K562 (cell line): ENCODE results near the gene FKBP2. TPM values are rescaled to one million over a fixed set of nuclear protein-coding genes. Genes with fewer than 3 reads are reported as not detected.

Experiments
- ATAC-seq: fragments of 200-7000 bp; cut with Tn5 transposase; 3 replicates; pipeline ENCODE4 v1.9.1; 2020; ENCODE audit warnings: moderate library complexity
- BruUV-seq: library from RNA; stranded (reverse); fragments of 400-500 nt; replicated peaks from 2 replicates; lab custom pipeline; 2021; lab: Mats Ljungman, UMichigan
- CTCF ChIA-PET: fragments of 300-600 bp; formaldehyde crosslinking; extraction: SDS; loops from one replicate; lab custom pipeline; 2021; ENCODE audit warnings: low intra/inter-chr PET ratio; lab: Yijun Ruan, JAX
- POLR2A ChIA-PET: fragments of 300-600, 350-650 bp; sonication (Branson Sonifier 250); formaldehyde crosslinking; extraction: SDS; loops from one replicate; lab custom pipeline; 2021; ENCODE audit warnings: antibody characterized with exemption, inconsistent platforms; lab: Yijun Ruan, JAX
- DNase-seq, 4 experiments: peaks; one replicate each; pipeline versions ENCODE4 v3.0.0 to v3.0.0-alpha.2; 2011 to 2018; ENCODE audit warnings: low spot score in 3 of 4, mixed read lengths in 3 of 4; ENCODE audit errors: extremely low read depth in 1 of 4
- FAIRE-seq: peaks from 2 replicates; lab custom pipeline; 2011; peaks lifted over from hg19 to GRCh38; lab: Jason Lieb, UNC
- H2AFZ ChIP-seq: 2 replicates; pipeline ENCODE4 v1.6.0; 2011; ENCODE audit warnings: low read depth, low read length, control low read depth, inconsistent platforms
- H3K27ac ChIP-seq: fragments of 200-600 bp; 3 replicates; pipeline ENCODE4 v1.8.0; 2011; ENCODE audit warnings: low read depth, mild to moderate bottlenecking, control low read depth, inconsistent platforms, low read length, moderate library complexity, mixed read lengths; ENCODE audit errors: extremely low read depth
- H3K27me3 ChIP-seq, 2 experiments: fragments of 300-600 bp in 1 of 2; 2 replicates in 1 of 2; 3 replicates in 1 of 2; pipeline versions ENCODE4 v1.6.0 to v1.8.0; 2011; ENCODE audit warnings: inconsistent platforms in 2 of 2, low read length in 2 of 2, mild to moderate bottlenecking in 1 of 2, mixed read lengths in 1 of 2, moderate library complexity in 1 of 2; ENCODE audit not compliant: control insufficient read depth in 2 of 2, insufficient read depth in 2 of 2
- H3K36me3 ChIP-seq: fragments of 300-600 bp; 3 replicates; pipeline ENCODE4 v1.8.0; 2011; ENCODE audit warnings: mild to moderate bottlenecking, low read length, inconsistent platforms; ENCODE audit not compliant: control insufficient read depth, insufficient read depth
- H3K4me1 ChIP-seq, 2 experiments: fragments of 200-600 bp in 1 of 2; replicated peaks in 1 of 2; 2 replicates in 1 of 2; 3 replicates in 1 of 2; pipeline versions ENCODE4 v1.5.1 to v1.8.0; 2011; ENCODE audit warnings: inconsistent platforms in 2 of 2, low read length in 2 of 2, mild to moderate bottlenecking in 1 of 2, mixed read lengths in 1 of 2, moderate library complexity in 1 of 2; ENCODE audit not compliant: control insufficient read depth in 2 of 2, insufficient read depth in 2 of 2
- H3K4me2 ChIP-seq: 2 replicates; pipeline ENCODE4 v1.6.1; 2011; ENCODE audit warnings: low read length, control low read depth, inconsistent platforms, mixed read lengths; ENCODE audit not compliant: insufficient read depth
- H3K4me3 ChIP-seq: fragments of 200-600 bp; sonication (generic), shearing (Covaris generic); 2 replicates; pipeline ENCODE4 v1.5.1; 2016; ENCODE audit warnings: control low read depth, inconsistent platforms
- H3K79me2 ChIP-seq: fragments of 200-600 bp; 3 replicates; pipeline ENCODE4 v1.8.0; 2011; ENCODE audit warnings: low read length, inconsistent platforms; ENCODE audit not compliant: control insufficient read depth, insufficient read depth
- H3K9ac ChIP-seq, 2 experiments: 2 replicates each; pipeline versions ENCODE4 v1.6.0 to v1.6.1; 2011; ENCODE audit warnings: low read depth in 2 of 2, low read length in 2 of 2, control low read depth in 1 of 2, inconsistent platforms in 1 of 2, mild to moderate bottlenecking in 1 of 2, mixed read lengths in 1 of 2; ENCODE audit not compliant: insufficient read depth in 1 of 2
- H3K9me1 ChIP-seq: one replicate; pipeline ENCODE4 v1.6.0; 2011; ENCODE audit warnings: inconsistent platforms, mild to moderate bottlenecking, low read length, moderate library complexity; ENCODE audit not compliant: control insufficient read depth, insufficient read depth
- H3K9me3 ChIP-seq: replicated peaks from 2 replicates; pipeline ENCODE4 v1.5.1; 2011; ENCODE audit warnings: low read depth, low read length, inconsistent platforms; ENCODE audit not compliant: control insufficient read depth, insufficient read depth
- H4K20me1 ChIP-seq: replicated peaks from 2 replicates; pipeline ENCODE4 v1.6.1; 2011; ENCODE audit warnings: low read length, inconsistent platforms, mixed read lengths; ENCODE audit not compliant: control insufficient read depth, insufficient read depth
- CBX2 ChIP-seq: fragments of 200-600 bp; sonication (generic); IDR thresholded peaks from one replicate; pipeline ENCODE4 v1.6.1; 2012; ENCODE audit warnings: mild to moderate bottlenecking, low read length, inconsistent platforms; ENCODE audit not compliant: insufficient read depth, poor library complexity, severe bottlenecking
- CHD4 ChIP-seq: fragments of 200-600 bp; sonication (generic); IDR thresholded peaks from 3 replicates; pipeline ENCODE4 v1.6.1; 2012; ENCODE audit warnings: low read depth, mild to moderate bottlenecking, mixed read lengths, low read length, inconsistent platforms; ENCODE audit not compliant: insufficient read depth, insufficient replicate concordance, poor library complexity, severe bottlenecking
- ESRRA ChIP-seq: fragments of 450-650 bp; IDR thresholded peaks from 2 replicates; pipeline ENCODE4 v1.6.1; 2014; ENCODE audit warnings: low read depth, mild to moderate bottlenecking, moderate library complexity, borderline replicate concordance
- FOXP1 ChIP-seq: sonication (generic); formaldehyde crosslinking; IDR thresholded peaks from 2 replicates; pipeline ENCODE4 v1.8.0; 2022; ENCODE audit warnings: mild to moderate bottlenecking, missing genetic modification reagents
- KAT7 ChIP-seq: sonication (generic); formaldehyde crosslinking; IDR thresholded peaks from 2 replicates; pipeline ENCODE4 v1.8.0; 2022; ENCODE audit warnings: missing genetic modification reagents, mild to moderate bottlenecking, borderline replicate concordance
- NR4A1 ChIP-seq, 2 experiments: fragments of 250-450 bp in 1 of 2; fragments of 450-650 bp in 1 of 2; sonication (Bioruptor Pico) in 1 of 2; IDR thresholded peaks; 2 replicates each; pipeline versions ENCODE4 v1.4.0 to v1.6.1; 2016 to 2020; ENCODE audit warnings: mild to moderate bottlenecking in 2 of 2, missing compliant biosample characterization in 1 of 2, missing genetic modification characterization in 1 of 2, moderate library complexity in 1 of 2
- RB1 ChIP-seq: fragments of 450-650 bp; IDR thresholded peaks from 2 replicates; pipeline ENCODE4 v1.6.1; 2017; ENCODE audit warnings: low read depth, mild to moderate bottlenecking
- TBP ChIP-seq: optimal IDR thresholded peaks from 2 replicates; pipeline ENCODE3; 2011; ENCODE audit warnings: low read depth, low read length, improper control_type of control experiment
- TRIM28 ChIP-seq: fragments of 450-650 bp; IDR thresholded peaks from 2 replicates; pipeline ENCODE4 v1.6.1; 2017
- UBTF ChIP-seq, 2 experiments: IDR thresholded peaks; 2 replicates each; pipeline ENCODE4 v1.6.1; 2012; ENCODE audit warnings: improper control_type of control experiment in 2 of 2, low read depth in 2 of 2, low read length in 2 of 2, borderline replicate concordance in 1 of 2
- ZNF740 ChIP-seq, 3 experiments: fragments of 200-800 bp in 1 of 3; sonication (Bioruptor generic) in 1 of 3; sonication (generic) in 1 of 3; formaldehyde crosslinking in 1 of 3; IDR thresholded peaks; 2 replicates each; pipeline versions ENCODE4 v1.6.1 to v1.8.0; 2016 to 2022; ENCODE audit warnings: mild to moderate bottlenecking in 2 of 3, missing compliant biosample characterization in 2 of 3, missing genetic modification characterization in 2 of 3, missing genetic modification reagents in 1 of 3
- WGBS: fragments of 100-300 bp; shearing (Covaris generic); methylation state at CpG from one replicate; pipeline ENCODE4 v1.1.6; 2016; ENCODE audit warnings: low coverage, mixed read lengths; ENCODE audit not compliant: insufficient coverage; ENCODE audit errors: missing lambda C conversion rate; 5-methylcytosine and 5-hydroxymethylcytosine counted together
- in situ Hi-C: fragments of 300-500 bp; cut with MboI; formaldehyde crosslinking; loops from 4 replicates; pipeline ENCODE4 v1.15.0; 2018; ENCODE audit warnings: inconsistent platforms, mixed read lengths
- intact Hi-C: fragments of 100-400 bp; cut with micrococcal nuclease; formaldehyde crosslinking; loops from 2 replicates; pipeline ENCODE4 v1.14.2; 2022
- polyA plus RNA-seq, 8 experiments: library from polyadenylated mRNA; depleted of rRNA in 4 of 8; stranded (reverse) in 5 of 8; unstranded in 3 of 8; fragments of >200 nt; fragmentation: Nextera tagmentation in 2 of 8; fragmentation: Illumina TruSeq in 1 of 8; extraction: Ambion mirVana in 2 of 8; extraction: Trizol in 1 of 8; gene quantifications; 2 replicates each; pipeline versions ENCODE4 v1.2.1 to v1.2.3, GENCODE V29; 2011 to 2014; ENCODE audit warnings: inconsistent platforms in 1 of 8, missing spikeins in 1 of 8
- total RNA-seq, 7 experiments: library from RNA; depleted of rRNA in 6 of 7; stranded (reverse); fragments of >200 nt in 6 of 7; fragmentation: Illumina TruSeq in 2 of 7; extraction: Trizol in 2 of 7; gene quantifications; 2 replicates each; pipeline versions ENCODE4 v1.2.1 to v1.2.3, GENCODE V29; 2011 to 2021; ENCODE audit warnings: low replicate concordance in 1 of 7

Gene FKBP2
- total and polyA plus RNA-seq, 9 of the 15 experiments (the other 6 are each of a cell fraction or from before 2014, with no cell fraction given): 3.5 to 151 (median 58.1) TPM

- peaks cover 57% of the 10 kb centered on the region for H3K79me2 ChIP-seq
- TF ChIP-seq FOXP1 (CRISPR knock-in tag) (peak; percentile 34; the same call in 1 of the 2 replicates), ZNF740 (CRISPR knock-in tag; IDR thresholded peaks at IDR 0.05) (no peak), ZNF740 (tag; IDR thresholded peaks at IDR 0.05) (peak in 1 of 2 experiments; percentile 46; a peak in 1 of 4 replicates), CHD4 (peak; percentile 36), CBX2 (no peak), ESRRA (peak; percentile 45; the same call in 1 of the 2 replicates), UBTF (IDR thresholded peaks at IDR 0.05; ENCODE audit: borderline replicate concordance in 1 of 2, low read depth in 2 of 2, low read length in 2 of 2) (no peak), NR4A1 (CRISPR knock-in tag; IDR thresholded peaks at IDR 0.05) (no peak), NR4A1 (tag; IDR thresholded peaks at IDR 0.05) (0 out of 2 replicates have a peak, but pooled peaks have one; percentile 7), KAT7 (0 out of 2 replicates have a peak, but pooled peaks have one; percentile 3), RB1 (0 out of 2 replicates have a peak, but pooled peaks have one; percentile 2), TRIM28 (no peak), TBP (peak; percentile 3)
- TF ChIP-seq, all 486 proteins: peak for 8
- H2AFZ ChIP-seq: peak overlapping the region; percentile 88
- in situ Hi-C loops (no loop called here), intact Hi-C loops (loop anchor here (2.0 kb wide), 2 partner anchors 24 to 46 kb away; partner anchors contain the start of gene FERMT3)
- FAIRE-seq: peak; percentile 54
- peaks cover 37 to 82% of the 10 kb centered on the region in 2 experiments for H3K4me1 ChIP-seq
- H3K9ac ChIP-seq: peak overlapping the region; percentile 91 to 96
- H3K9me3 ChIP-seq: no peaks in the 10 kb centered on the region
- H3K27ac ChIP-seq: peak overlapping the region; percentile 92
- H4K20me1 ChIP-seq: no peaks in the 10 kb centered on the region
- WGBS: 3% methylated on average over 8 of the region's 8 CpGs
- CTCF ChIA-PET: no interaction called here
- no peaks in the 10 kb centered on the region for H3K27me3 ChIP-seq
- peak overlapping the region; percentile 95 for H3K4me2 ChIP-seq
- BruUV-seq: no TSS peak
- POLR2A ChIA-PET: interaction anchor here (0.5 to 2.5 kb wide), 4 partner anchors 7 to 24 kb away, joined by 3 to 11 read pairs (median 3); partner anchors contain the start of gene FERMT3
- peaks cover 17% of the 10 kb centered on the region; the same call in 2 of the 3 replicates for H3K36me3 ChIP-seq
- H3K9me1 ChIP-seq: no peaks in the 10 kb centered on the region
- no peak for ATAC-seq
- H3K4me3 ChIP-seq: peak overlapping the region; percentile 76
- DNase-seq: peak in 1 of 4 experiments; percentile 50
Measured at GRCh38 chr11:64230985-64231365, 9.9 kb upstream of the FKBP2 start.
